Mesenchymal stem cell (in vitro differentiated cells and primary cell): ENCODE data around the gene OR51M1.
A peak's percentile ranks its signal among the peaks of the same experiment; 100 is the strongest.
"Not testable (repeated sequence)": the region's sequence is repeated elsewhere in the genome, so short reads cannot be mapped to it uniquely, and the experiment has no call there.

Source experiments
- DNase-seq: peaks from one replicate; pipeline ENCODE4 v3.0.0-alpha.2; 2013
- H2AFZ ChIP-seq: one replicate; pipeline ENCODE4 v1.6.1; 2013; ENCODE audit warnings: low read depth, mild to moderate bottlenecking, control low read depth, inconsistent platforms, low read length, moderate library complexity
- H2AK5ac ChIP-seq: 2 replicates; pipeline ENCODE4 v1.6.1; 2013; ENCODE audit warnings: low read length, moderate library complexity, mild to moderate bottlenecking, inconsistent platforms; ENCODE audit not compliant: severe bottlenecking
- H2BK120ac ChIP-seq: one replicate; pipeline ENCODE4 v1.6.1; 2013; ENCODE audit warnings: low read depth, mild to moderate bottlenecking, inconsistent platforms, low read length, moderate library complexity
- H2BK12ac ChIP-seq, 2 experiments: one replicate each; pipeline ENCODE4 v1.6.1; 2013; ENCODE audit warnings: inconsistent platforms in 2 of 2, low read length in 2 of 2, mild to moderate bottlenecking in 2 of 2, moderate library complexity in 2 of 2, control low read depth in 1 of 2
- H2BK15ac ChIP-seq: one replicate; pipeline ENCODE4 v1.6.1; 2013; ENCODE audit warnings: mild to moderate bottlenecking, low read depth, inconsistent platforms; ENCODE audit not compliant: poor library complexity, severe bottlenecking
- H2BK5ac ChIP-seq: 2 replicates; pipeline ENCODE4 v1.6.1; 2013; ENCODE audit warnings: low read depth, mild to moderate bottlenecking, low read length, control low read depth, inconsistent platforms; ENCODE audit not compliant: poor library complexity, severe bottlenecking
- H3K14ac ChIP-seq, 2 experiments: one replicate each; pipeline ENCODE4 v1.6.1; 2013; ENCODE audit warnings: inconsistent platforms in 2 of 2, low read length in 2 of 2, control low read depth in 1 of 2, mild to moderate bottlenecking in 1 of 2, moderate library complexity in 1 of 2
- H3K18ac ChIP-seq, 2 experiments: one replicate each; pipeline ENCODE4 v1.6.1; 2013; ENCODE audit warnings: inconsistent platforms in 2 of 2, low read length in 2 of 2, control low read depth in 1 of 2, low read depth in 1 of 2, mild to moderate bottlenecking in 1 of 2
- H3K23ac ChIP-seq, 2 experiments: one replicate each; pipeline ENCODE4 v1.6.1; 2013; ENCODE audit warnings: inconsistent platforms in 2 of 2, low read length in 2 of 2, mild to moderate bottlenecking in 2 of 2, moderate library complexity in 2 of 2, control low read depth in 1 of 2
- H3K27ac ChIP-seq: 2 replicates; pipeline ENCODE4 v1.5.1; 2013; ENCODE audit warnings: mild to moderate bottlenecking, moderate library complexity, low read length, control low read depth, inconsistent platforms; ENCODE audit not compliant: poor library complexity, severe bottlenecking
- H3K27me3 ChIP-seq, 2 experiments: 2 replicates each; pipeline versions ENCODE4 v1.6.1 to v1.7.0; 2013; ENCODE audit warnings: low read length in 2 of 2, mild to moderate bottlenecking in 2 of 2, moderate library complexity in 2 of 2, control low read depth in 1 of 2, inconsistent platforms in 1 of 2; ENCODE audit not compliant: control insufficient read depth in 1 of 2, insufficient read depth in 1 of 2
- H3K36me3 ChIP-seq, 2 experiments: 2 replicates each; pipeline versions ENCODE4 v1.6.1 to v1.7.0; 2013; ENCODE audit warnings: low read length in 2 of 2, control low read depth in 1 of 2, inconsistent platforms in 1 of 2, low read depth in 1 of 2, mild to moderate bottlenecking in 1 of 2; ENCODE audit not compliant: insufficient read depth in 2 of 2, control insufficient read depth in 1 of 2
- H3K4ac ChIP-seq, 2 experiments: one replicate each; pipeline ENCODE4 v1.6.1; 2013; ENCODE audit warnings: inconsistent platforms in 2 of 2, low read length in 2 of 2, mild to moderate bottlenecking in 2 of 2, moderate library complexity in 2 of 2, control low read depth in 1 of 2, low read depth in 1 of 2
- H3K4me1 ChIP-seq: 2 replicates; pipeline ENCODE4 v1.6.1; 2013; ENCODE audit warnings: low read depth, low read length, control low read depth; ENCODE audit not compliant: control insufficient read depth, insufficient read depth
- H3K4me2 ChIP-seq: 2 replicates; pipeline ENCODE4 v1.6.1; 2013; ENCODE audit warnings: low read length, mild to moderate bottlenecking, inconsistent platforms; ENCODE audit not compliant: poor library complexity, severe bottlenecking
- H3K4me3 ChIP-seq, 2 experiments: 2 replicates each; pipeline versions ENCODE4 v1.5.1 to v1.7.0; 2013; ENCODE audit warnings: low read length in 2 of 2, mild to moderate bottlenecking in 2 of 2, control low read depth in 1 of 2, low read depth in 1 of 2; ENCODE audit not compliant: insufficient read depth in 1 of 2
- H3K79me1 ChIP-seq: replicated peaks from 2 replicates; pipeline ENCODE4 v1.6.1; 2013; ENCODE audit warnings: mild to moderate bottlenecking, control low read depth, low read length, inconsistent platforms; ENCODE audit not compliant: poor library complexity, severe bottlenecking
- H3K9ac ChIP-seq: 2 replicates; pipeline ENCODE4 v1.7.0; 2013; ENCODE audit warnings: mild to moderate bottlenecking, low read length, moderate library complexity
- H3K9me3 ChIP-seq: 2 replicates; pipeline ENCODE4 v1.7.0; 2013; ENCODE audit warnings: mild to moderate bottlenecking, low read length; ENCODE audit not compliant: control insufficient read depth
- H4K8ac ChIP-seq: one replicate; pipeline ENCODE4 v1.6.1; 2013; ENCODE audit warnings: inconsistent platforms, mild to moderate bottlenecking, low read length, moderate library complexity
- H4K91ac ChIP-seq: one replicate; pipeline ENCODE4 v1.6.1; 2013; ENCODE audit warnings: mild to moderate bottlenecking, low read length, inconsistent platforms
- WGBS: methylation state at CpG from one replicate; pipeline ENCODE4 v1.1.7; 2013; ENCODE audit warnings: mixed read lengths; 5-methylcytosine and 5-hydroxymethylcytosine counted together

Gene OR51M1

GRCh38 chr11:5349550-5349949, 34.1 kb upstream of the OR51M1 start:
- H2BK12ac ChIP-seq = no peak overlapping the region
- no peaks in the 10 kb centered on the region for H3K36me3 ChIP-seq
- H3K27ac ChIP-seq = no peak overlapping the region
- no peak overlapping the region for H3K9ac ChIP-seq
- no peaks in the 10 kb centered on the region for H3K9me3 ChIP-seq
- no peaks in the 10 kb centered on the region for H3K4me1 ChIP-seq
- H2AFZ ChIP-seq = no peak overlapping the region
- H3K4ac ChIP-seq = no peak overlapping the region
- H3K18ac ChIP-seq = no peak overlapping the region
- no peak overlapping the region for H3K4me3 ChIP-seq
- no peak overlapping the region for H2BK120ac ChIP-seq
- no peak overlapping the region for H4K91ac ChIP-seq
- DNase-seq = no peak
- no peak overlapping the region for H2AK5ac ChIP-seq
- no peak overlapping the region for H2BK5ac ChIP-seq
- no peak overlapping the region for H3K23ac ChIP-seq
- no peak overlapping the region for H3K4me2 ChIP-seq
- H2BK15ac ChIP-seq = no peak overlapping the region
- no peak overlapping the region for H3K14ac ChIP-seq
- 100% methylated on average over 1 of the region's 1 CpG for WGBS
- no peaks in the 10 kb centered on the region for H3K79me1 ChIP-seq
- no peak overlapping the region for H4K8ac ChIP-seq
- no peaks in the 10 kb centered on the region for H3K27me3 ChIP-seq

DNA sequence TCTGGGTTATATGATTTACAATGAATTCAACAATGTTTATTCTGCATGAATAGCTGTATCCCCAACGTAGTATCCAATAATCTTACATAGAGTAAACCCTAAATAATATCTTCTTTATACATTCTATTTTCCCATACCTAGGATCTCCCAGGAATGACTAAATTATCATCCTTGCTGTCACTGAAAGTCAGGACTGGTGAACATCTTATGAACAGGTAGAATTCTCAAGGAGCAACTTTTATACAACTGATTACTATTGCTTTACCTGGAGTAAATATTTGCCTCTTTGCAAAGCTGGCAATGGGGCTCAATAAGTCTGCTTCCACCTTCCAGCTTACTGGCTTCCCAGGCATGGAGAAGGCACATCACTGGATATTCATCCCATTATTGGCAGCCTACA, 32.4 kb upstream of the OR51M1 start, which contains the start of gene OR51B6:
TSS of gene OR51B6 (plus strand) at position 301 of the 400 bp plus-strand sequence. CDS start at position 301, 0 bp downstream.
- Histone ChIP-seq H3K9me3 (no peaks in the 10 kb centered on the region), H3K4ac (no peak within 1 kb of the TSS), H4K91ac (no peak within 1 kb of the TSS), H3K36me3 (no peaks in the 10 kb centered on the region), H2AFZ (no peak within 1 kb of the TSS), H4K8ac (no peak within 1 kb of the TSS), H2BK15ac (no peak within 1 kb of the TSS), H2BK5ac (no peak within 1 kb of the TSS), H3K4me2 (no peak within 1 kb of the TSS), H3K9ac (no peak within 1 kb of the TSS), H3K23ac (no peak within 1 kb of the TSS), H3K4me1 (no peaks in the 10 kb centered on the region), H2AK5ac (no peak within 1 kb of the TSS), H2BK12ac (no peak within 1 kb of the TSS), H3K14ac (no peak within 1 kb of the TSS), H3K79me1 (no peaks in the 10 kb centered on the region), H3K4me3 (no peak within 1 kb of the TSS), H3K27me3 (no peaks in the 10 kb centered on the region), H2BK120ac (no peak within 1 kb of the TSS), H3K27ac (no peak within 1 kb of the TSS), H3K18ac (no peak within 1 kb of the TSS)
- no peak for DNase-seq
- WGBS = 86% methylated on average over 1 of the region's 1 CpG

- H3K14ac ChIP-seq, H3K4me2 ChIP-seq, DNase-seq, H3K36me3 ChIP-seq, H3K27me3 ChIP-seq, H4K91ac ChIP-seq, H3K9ac ChIP-seq, H3K27ac ChIP-seq, H2AK5ac ChIP-seq, H2BK120ac ChIP-seq, H2AFZ ChIP-seq, H2BK5ac ChIP-seq, H2BK12ac ChIP-seq, H3K4me3 ChIP-seq, H2BK15ac ChIP-seq, H3K9me3 ChIP-seq, H4K8ac ChIP-seq, H3K23ac ChIP-seq, H3K79me1 ChIP-seq, H3K18ac ChIP-seq, H3K4ac ChIP-seq, H3K4me1 ChIP-seq: not testable (repeated sequence)
- no CpG with 5 or more reads among the region's 5 CpGs for WGBS
Measured at GRCh38 chr11:5356031-5356430, 27.6 kb upstream of the OR51M1 start.

- no peaks in the 10 kb centered on the region for H3K79me1 ChIP-seq
- H2BK5ac ChIP-seq = no peak overlapping the region
- no peak overlapping the region for H3K23ac ChIP-seq
- no peak overlapping the region for H2BK120ac ChIP-seq
- WGBS = 41% methylated on average over 3 of the region's 3 CpGs
- H2AFZ ChIP-seq = no peak overlapping the region
- no peaks in the 10 kb centered on the region for H3K9me3 ChIP-seq
- H3K14ac ChIP-seq = no peak overlapping the region
- H4K8ac ChIP-seq = no peak overlapping the region
- H3K18ac ChIP-seq = no peak overlapping the region
- H3K4ac ChIP-seq = no peak overlapping the region
- no peak overlapping the region for H3K4me2 ChIP-seq
- no peak overlapping the region for H4K91ac ChIP-seq
- H2BK12ac ChIP-seq = no peak overlapping the region
- H3K9ac ChIP-seq = no peak overlapping the region
- no peaks in the 10 kb centered on the region for H3K27me3 ChIP-seq
- no peak overlapping the region for H3K4me3 ChIP-seq
- no peak overlapping the region for H3K27ac ChIP-seq
- no peak overlapping the region for H2BK15ac ChIP-seq
- DNase-seq = no peak
- no peaks in the 10 kb centered on the region for H3K36me3 ChIP-seq
- H2AK5ac ChIP-seq = peak overlapping the region; percentile 73
- peaks cover 2% of the 10 kb centered on the region for H3K4me1 ChIP-seq
Measured at GRCh38 chr11:5362017-5362625, 21.5 kb upstream of the OR51M1 start.
